Skin of body (tissue), 2 donors: ENCODE results near the gene PCDHA9. TPM values are rescaled to one million over a fixed set of nuclear protein-coding genes. Genes with fewer than 3 reads are reported as not detected.
A peak's percentile ranks its signal among the peaks of the same experiment; 100 is the strongest.

ENCODE experiments used
- DNase-seq: peaks from one replicate; lab custom pipeline; 2025; lab: John Stamatoyannopoulos, UW
- total RNA-seq: library from RNA; depleted of rRNA; stranded (reverse); fragments of >200 nt; gene quantifications from one replicate; pipeline ENCODE4 v1.2.3, GENCODE V29; 2014

PCDHA9 gene
- total RNA-seq, 1 donor from 2014 or later: 0.30 TPM

DNA sequence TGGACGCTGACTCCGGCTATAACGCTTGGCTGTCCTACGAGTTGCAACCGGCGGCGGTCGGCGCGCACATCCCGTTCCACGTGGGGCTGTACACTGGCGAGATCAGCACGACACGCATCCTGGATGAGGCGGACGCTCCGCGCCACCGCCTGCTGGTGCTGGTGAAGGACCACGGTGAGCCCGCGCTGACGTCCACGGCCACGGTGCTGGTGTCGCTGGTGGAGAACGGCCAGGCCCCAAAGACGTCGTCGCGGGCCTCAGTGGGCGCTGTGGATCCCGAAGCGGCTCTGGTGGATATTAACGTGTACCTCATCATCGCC, 29.0 kb downstream of the PCDHA9 start:
- no peak for DNase-seq

DNA sequence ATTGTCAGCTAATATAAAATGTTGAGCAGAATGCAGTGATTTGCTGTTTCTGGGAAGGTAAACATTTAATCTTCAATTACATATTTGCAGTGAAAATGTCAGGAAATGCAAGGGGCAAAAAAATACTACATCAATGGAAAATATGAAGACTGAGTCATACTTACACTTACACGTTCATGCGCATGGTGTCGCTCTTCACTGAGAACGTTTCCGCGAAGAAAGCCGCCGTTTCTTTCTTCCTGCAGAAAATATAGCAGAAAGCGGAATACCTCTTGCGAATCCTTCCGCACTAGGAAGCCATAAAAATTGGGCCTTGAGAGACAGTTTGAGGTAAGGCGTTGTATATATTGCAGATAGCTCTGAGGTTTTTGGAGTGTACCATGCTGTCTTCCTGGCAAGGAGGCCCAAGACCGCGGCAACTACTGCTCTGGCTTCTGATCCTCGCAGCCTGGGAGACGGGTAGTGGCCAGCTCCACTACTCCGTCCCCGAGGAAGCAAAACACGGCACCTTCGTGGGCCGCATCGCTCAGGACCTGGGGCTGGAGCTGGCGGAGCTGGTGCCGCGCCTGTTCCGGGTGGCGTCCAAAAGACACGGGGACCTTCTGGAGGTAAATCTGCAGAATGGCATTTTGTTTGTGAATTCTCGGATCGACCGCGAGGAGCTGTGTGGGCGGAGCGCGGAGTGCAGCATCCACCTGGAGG, 33.9 kb downstream of the PCDHA9 start, which contains the start of gene PCDHA13:
PCDHA13 (plus strand) TSS at position 236 of the 702 bp plus-strand sequence; CDS start at position 381, 145 bp downstream.
- peak; percentile 0 for DNase-seq

DNA sequence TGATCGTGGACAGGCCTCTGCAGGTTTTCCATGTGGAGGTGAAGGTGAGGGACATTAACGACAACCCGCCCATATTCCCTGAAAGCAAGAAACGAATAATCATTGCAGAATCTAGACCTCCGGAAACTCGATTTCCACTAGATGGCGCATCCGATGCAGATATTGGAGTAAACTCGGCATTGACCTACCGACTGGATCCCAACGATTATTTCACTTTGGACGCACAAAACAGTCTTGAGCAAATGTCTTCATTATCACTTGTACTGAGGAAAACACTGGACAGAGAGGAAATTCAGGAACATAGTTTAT, 34.4 kb downstream of the PCDHA9 start:
- no peak for DNase-seq

DNA sequence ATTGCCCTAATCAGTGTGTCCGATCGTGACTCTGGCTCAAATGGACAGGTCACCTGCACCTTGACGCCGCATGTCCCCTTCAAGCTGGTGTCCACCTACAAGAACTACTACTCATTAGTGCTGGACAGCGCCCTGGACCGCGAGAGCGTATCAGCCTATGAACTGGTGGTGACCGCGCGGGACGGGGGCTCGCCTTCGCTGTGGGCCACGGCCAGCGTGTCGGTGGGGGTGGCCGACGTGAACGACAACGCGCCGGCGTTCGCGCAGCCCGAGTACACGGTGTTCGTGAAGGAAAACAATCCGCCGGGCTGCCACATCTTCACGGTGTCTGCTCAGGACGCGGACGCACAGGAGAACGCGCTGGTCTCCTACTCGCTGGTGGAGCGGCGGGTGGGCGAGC, 35.2 kb downstream of the PCDHA9 start:
- no peak for DNase-seq

DNA sequence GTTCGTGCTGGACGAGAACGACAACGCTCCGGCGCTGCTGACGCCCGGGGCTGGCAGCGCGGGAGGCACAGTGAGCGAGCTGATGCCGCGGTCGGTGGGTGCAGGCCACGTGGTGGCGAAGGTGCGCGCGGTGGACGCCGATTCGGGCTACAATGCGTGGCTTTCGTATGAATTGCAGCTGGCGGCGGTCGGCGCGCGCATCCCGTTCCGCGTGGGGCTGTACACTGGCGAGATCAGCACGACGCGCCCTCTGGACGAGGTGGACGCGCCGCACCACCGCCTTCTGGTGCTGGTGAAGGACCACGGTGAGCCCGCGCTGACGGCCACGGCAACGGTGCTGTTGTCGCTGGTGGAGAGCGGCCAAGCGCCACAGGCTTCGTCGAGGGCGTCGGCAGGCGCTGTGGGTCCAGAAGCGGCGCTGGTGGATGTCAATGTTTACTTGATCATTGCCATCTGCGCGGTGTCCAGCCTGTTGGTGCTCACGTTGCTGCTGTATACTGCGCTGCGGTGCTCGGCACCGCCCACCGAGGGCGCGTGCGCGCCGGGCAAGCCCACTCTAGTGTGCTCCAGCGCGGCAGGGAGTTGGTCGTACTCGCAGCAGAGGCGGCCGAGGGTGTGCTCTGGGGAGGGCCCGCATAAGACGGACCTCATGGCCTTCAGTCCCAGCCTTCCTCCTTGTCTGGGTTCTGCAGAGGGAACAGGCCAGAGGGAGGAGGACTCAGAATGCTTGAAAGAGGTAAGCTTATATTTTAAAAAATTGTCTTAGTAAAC, 35.9 kb downstream of the PCDHA9 start:
- DNase-seq: no peak

Other genes with a start within 250 kb of the PCDHA9 start
- 52.3 TPM for gene CD14, start 215.2 kb upstream of the PCDHA9 start, total RNA-seq
- 6.5 TPM for gene TMCO6, start 208.9 kb upstream of the PCDHA9 start, total RNA-seq
- 33.9 TPM for gene NDUFA2, start 200.8 kb upstream of the PCDHA9 start, total RNA-seq
- 51.3 TPM for gene IK, start 200.6 kb upstream of the PCDHA9 start, total RNA-seq
- 11.8 TPM for gene WDR55, start 183.5 kb upstream of the PCDHA9 start, total RNA-seq
- gene DND1, start 174.8 kb upstream of the PCDHA9 start, total RNA-seq: 0.30 TPM
- 36.9 TPM for gene HARS1, start 157.0 kb upstream of the PCDHA9 start, total RNA-seq
- gene HARS2, start 156.9 kb upstream of the PCDHA9 start, total RNA-seq: 19.6 TPM
- gene ZMAT2, start 147.9 kb upstream of the PCDHA9 start, total RNA-seq: 31.4 TPM
- not detected for gene PCDHA1, start 62.2 kb upstream of the PCDHA9 start, total RNA-seq
- gene PCDHA2, start 53.5 kb upstream of the PCDHA9 start, total RNA-seq: 0.20 TPM
- 0.20 TPM for gene PCDHA3, start 47.3 kb upstream of the PCDHA9 start, total RNA-seq
- gene PCDHA4, start 41.3 kb upstream of the PCDHA9 start, total RNA-seq: 0.30 TPM
- gene PCDHA5, start 26.8 kb upstream of the PCDHA9 start, total RNA-seq: 0.20 TPM
- gene PCDHA6, start 20.4 kb upstream of the PCDHA9 start, total RNA-seq: 0.30 TPM
- gene PCDHA7, start 14.1 kb upstream of the PCDHA9 start, total RNA-seq: 0.30 TPM
- gene PCDHA8, start 7.2 kb upstream of the PCDHA9 start, total RNA-seq: 0.10 TPM
- 0.20 TPM for gene PCDHA10, start 7.5 kb downstream of the PCDHA9 start, total RNA-seq
- 0.39 TPM for gene PCDHA11, start 20.6 kb downstream of the PCDHA9 start, total RNA-seq
- gene PCDHA12, start 26.9 kb downstream of the PCDHA9 start, total RNA-seq: 0.20 TPM
- gene PCDHA13, start 33.7 kb downstream of the PCDHA9 start, total RNA-seq: 0.79 TPM
- 0.69 TPM for gene PCDHAC1, start 77.9 kb downstream of the PCDHA9 start, total RNA-seq
- 3.0 TPM for gene PCDHAC2, start 118.1 kb downstream of the PCDHA9 start, total RNA-seq
- gene PCDHB1, start 203.0 kb downstream of the PCDHA9 start, total RNA-seq: not detected
- 3.1 TPM for gene PCDHB2, start 246.2 kb downstream of the PCDHA9 start, total RNA-seq